ENCODE measurements around the gene GMPS. TPM values are rescaled to one million over a fixed set of nuclear protein-coding genes. Genes with fewer than 3 reads are reported as not detected.

Gene GMPS
- total and polyA plus RNA-seq, 8 donors = 8.0 to 38.7 (median 30.2) TPM

- WGBS, 2 donors = 80 to 86% methylated on average over 1 of the region's 1 CpG
- intact Hi-C loops (cut with DNase I) = no loop called here
- TF ChIP-seq CTCF (IDR thresholded peaks at IDR 0.05) = no peak
- H3K27ac ChIP-seq = no peak overlapping the region
- peaks cover 0 to 31% (median 24%) of the 10 kb centered on the region in 3 donors for H3K36me3 ChIP-seq
- FAIRE-seq (no peak), DNase-seq (no peak), ATAC-seq (no peak)
- H3K4me1 ChIP-seq = no peaks in the 10 kb centered on the region
- no peaks in the 10 kb centered on the region for H3K27me3 ChIP-seq
- H3K9me3 ChIP-seq = no peaks in the 10 kb centered on the region
- no peak overlapping the region for H3K4me3 ChIP-seq
Observed at GRCh38 chr3:155912579-155913190, 42.2 kb downstream of the GMPS start.

DNA sequence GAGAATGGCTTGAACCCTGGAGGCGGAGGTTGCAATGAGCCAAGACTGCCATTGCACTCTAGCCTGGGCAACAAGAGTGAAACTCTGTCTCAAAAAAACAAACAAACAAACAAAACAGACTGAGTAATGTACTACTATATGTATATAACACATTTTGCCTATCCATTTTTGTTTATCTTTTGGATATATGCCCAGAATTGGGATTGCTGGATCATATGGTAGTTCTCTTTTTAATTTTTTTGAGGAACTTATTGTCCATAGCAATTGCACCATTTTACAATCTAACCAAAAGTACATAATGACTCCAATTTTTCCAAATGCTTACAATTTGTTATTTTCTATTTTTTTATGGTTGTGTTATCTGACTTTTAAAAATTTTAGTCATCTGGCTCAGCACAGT is 47.3 kb downstream of the GMPS start:
- intact Hi-C loops (cut with DNase I) = no loop called here
- TF ChIP-seq CTCF (IDR thresholded peaks at IDR 0.05) = no peak
- no peak for DNase-seq
- 100% methylated on average over 1 of the region's 1 CpG for WGBS, 2 donors
- no peak for ATAC-seq
- H3K36me3 ChIP-seq = peaks cover 0 to 30% (median 18%) of the 10 kb centered on the region in 3 donors
- no peak for FAIRE-seq
- H3K9me3 ChIP-seq = no peaks in the 10 kb centered on the region
- no peak overlapping the region for H3K27ac ChIP-seq
- no peaks in the 10 kb centered on the region for H3K27me3 ChIP-seq
- no peaks in the 10 kb centered on the region for H3K4me1 ChIP-seq
- no peak overlapping the region for H3K4me3 ChIP-seq

GRCh38 chr3:155919728-155920127 is 49.3 kb downstream of the GMPS start:
- H3K9me3 ChIP-seq = no peaks in the 10 kb centered on the region
- H3K36me3 ChIP-seq = peaks cover 0 to 34% (median 18%) of the 10 kb centered on the region in 3 donors
- ATAC-seq (no peak), DNase-seq (no peak), FAIRE-seq (no peak)
- no peaks in the 10 kb centered on the region for H3K4me1 ChIP-seq
- no peak overlapping the region for H3K4me3 ChIP-seq
- no peaks in the 10 kb centered on the region for H3K27me3 ChIP-seq
- H3K27ac ChIP-seq = no peak overlapping the region
- TF ChIP-seq CTCF (IDR thresholded peaks at IDR 0.05) = no peak
- intact Hi-C loops (cut with DNase I) = no loop called here

DNA sequence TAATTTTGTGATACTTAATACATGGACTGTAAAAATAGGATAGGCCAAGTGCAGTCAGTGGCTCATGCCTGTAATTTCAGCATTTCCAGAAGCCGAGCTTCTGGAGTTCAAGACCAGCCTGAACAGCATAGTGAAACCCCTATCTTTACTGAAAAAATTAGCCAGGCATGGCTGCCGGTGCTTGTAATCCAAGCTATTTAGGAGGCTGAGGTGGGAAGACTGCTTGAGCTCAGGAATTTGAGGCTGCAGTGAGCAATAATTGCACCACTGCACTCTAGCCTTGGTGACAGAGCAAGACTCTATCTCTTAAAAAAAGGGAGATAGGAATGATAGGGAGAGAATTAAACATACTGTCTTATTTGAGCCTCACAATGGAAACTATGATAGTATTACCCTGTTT is 51.0 kb downstream of the GMPS start:
- ATAC-seq (no peak), FAIRE-seq (no peak), DNase-seq (no peak)
- Histone ChIP-seq H3K4me1 (no peaks in the 10 kb centered on the region), H3K4me3 (no peak overlapping the region), H3K27me3 (no peaks in the 10 kb centered on the region), H3K36me3 (peaks cover 0 to 29% (median 9%) of the 10 kb centered on the region in 3 donors), H3K27ac (no peak overlapping the region), H3K9me3 (no peaks in the 10 kb centered on the region)
- 94 to 95% methylated on average over 2 of the region's 2 CpGs for WGBS, 2 donors
- intact Hi-C loops (cut with DNase I) = no loop called here
- TF ChIP-seq CTCF (IDR thresholded peaks at IDR 0.05) = no peak

DNA sequence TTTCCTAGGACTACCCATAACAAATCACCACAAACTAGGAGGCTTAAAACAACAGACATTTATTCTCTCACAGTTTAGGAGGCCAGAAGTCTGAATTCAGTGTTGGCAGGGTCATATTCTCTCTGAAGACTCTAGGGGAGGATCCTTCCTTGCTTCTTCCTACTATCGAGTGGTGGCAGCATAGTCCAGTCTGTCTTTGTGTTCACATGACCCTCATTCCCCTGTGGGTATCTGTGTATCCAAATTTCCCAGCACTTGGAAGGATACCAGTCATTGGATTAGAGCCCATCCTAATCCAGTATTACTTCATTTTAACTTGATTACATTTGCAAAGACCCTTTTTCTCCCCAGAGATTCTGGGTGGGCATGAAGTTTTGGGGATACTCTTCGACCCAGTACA is 63.8 kb downstream of the GMPS start:
- no peak for DNase-seq
- ATAC-seq = peak in 1 of 4 donors; percentile 50
- no peaks in the 10 kb centered on the region for H3K27me3 ChIP-seq
- no peak overlapping the region for H3K27ac ChIP-seq
- intact Hi-C loops (cut with DNase I) = no loop called here
- H3K36me3 ChIP-seq = peaks cover 0 to 24% (median 0%) of the 10 kb centered on the region in 3 donors
- no peaks in the 10 kb centered on the region for H3K9me3 ChIP-seq
- H3K4me3 ChIP-seq = no peak overlapping the region
- no peak for FAIRE-seq
- no peaks in the 10 kb centered on the region for H3K4me1 ChIP-seq
- WGBS, 2 donors = 82 to 84% methylated on average over 2 of the region's 2 CpGs
- no peak for TF ChIP-seq CTCF (IDR thresholded peaks at IDR 0.05)

Data from pancreas (tissue), 10 donors.